GM21529 (cell line): ENCODE data around the gene IMPDH1.

Experiments used
- ATAC-seq: cut with Tn5 transposase; IDR thresholded peaks from one replicate; pipeline ENCODE4 v1.9.1; 2021; ENCODE audit not compliant: unreplicated experiment

The IMPDH1 gene

GRCh38 chr7:128388145-128388485 lies 21.7 kb downstream of the IMPDH1 start:
- no peak for ATAC-seq

DNA sequence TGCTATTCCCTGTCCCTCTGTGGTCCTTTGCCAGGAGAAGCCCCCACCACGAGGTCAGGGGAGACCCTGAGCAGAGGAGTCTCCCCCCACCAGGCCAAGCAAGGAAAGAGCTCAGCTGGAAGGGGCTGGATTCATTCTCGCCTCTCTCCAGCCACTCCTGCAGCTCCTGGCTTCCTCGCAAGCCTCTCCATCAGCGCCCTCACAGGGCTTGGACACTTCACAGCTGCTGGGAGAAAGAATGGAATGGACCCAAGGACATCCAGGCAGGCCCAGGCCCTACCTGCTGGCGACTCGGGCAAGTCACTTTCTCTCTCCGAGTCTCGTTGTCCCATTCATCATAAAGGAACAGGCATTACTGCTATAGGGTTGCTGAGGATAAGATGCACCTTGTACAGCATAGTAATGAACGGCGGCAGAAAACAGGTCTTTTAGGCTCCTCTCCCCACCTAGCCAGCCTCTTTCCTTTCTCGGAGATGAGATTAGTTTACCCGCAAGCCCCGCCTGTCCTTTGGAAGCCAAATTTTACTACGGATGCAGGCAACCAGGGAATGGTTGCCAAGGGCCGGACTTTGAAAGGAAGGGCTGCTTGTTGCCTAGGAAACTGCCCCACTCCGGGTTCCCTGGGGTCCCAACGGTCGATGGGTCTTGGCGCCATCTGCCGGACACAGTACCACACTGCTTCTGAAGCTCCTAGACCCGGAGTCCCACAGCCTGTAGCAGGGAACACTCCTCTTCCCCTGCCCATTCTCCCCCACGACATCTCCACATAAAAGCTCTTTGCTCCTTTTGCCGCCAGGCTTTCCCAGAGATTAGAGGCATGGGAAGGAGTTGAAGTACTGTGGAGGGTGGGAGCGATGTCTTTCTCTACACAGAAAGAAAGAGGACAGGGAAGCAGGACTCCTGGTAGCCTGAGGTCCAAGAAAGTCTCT lies 22.3 kb downstream of the IMPDH1 start:
- peak; percentile 75 for ATAC-seq

- no peak for ATAC-seq
Measured at GRCh38 chr7:128385988-128386925, 23.5 kb downstream of the IMPDH1 start.

GRCh38 chr7:128384726-128385125 lies 25.1 kb downstream of the IMPDH1 start:
- no peak for ATAC-seq

GRCh38 chr7:128383776-128384175 lies 26.0 kb downstream of the IMPDH1 start:
- no peak for ATAC-seq

DNA sequence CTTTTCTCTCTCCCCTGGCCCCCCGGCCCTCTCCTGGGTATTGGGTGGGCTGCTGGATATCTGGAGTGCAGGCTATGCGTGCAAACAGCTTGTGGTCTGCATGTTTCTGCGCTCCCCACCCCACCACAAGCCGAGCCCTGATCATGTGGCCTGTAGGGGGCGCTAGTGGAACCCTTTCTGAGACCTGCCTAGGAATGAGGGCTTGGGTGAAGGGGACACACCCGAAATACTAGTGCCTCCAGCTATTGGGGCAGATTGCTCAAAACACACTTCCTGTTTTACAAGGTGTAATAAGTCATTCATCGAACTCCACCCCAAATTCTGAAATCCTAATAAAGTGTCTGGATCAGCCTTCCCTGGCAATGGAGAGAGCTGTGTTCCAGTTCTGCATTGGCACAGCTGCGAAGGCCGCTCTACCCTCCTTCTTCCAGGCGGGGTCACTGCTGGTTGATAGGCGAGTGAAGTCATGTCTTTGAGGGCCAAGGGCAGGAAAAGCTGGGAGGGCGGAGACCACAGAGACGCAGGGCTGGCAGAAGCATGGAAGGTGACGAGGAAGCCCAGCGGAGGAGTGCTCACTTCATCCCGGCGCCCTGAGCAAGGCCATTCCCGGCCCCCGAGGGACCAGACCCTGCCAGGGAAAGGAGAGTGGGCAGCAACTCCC lies 28.5 kb downstream of the IMPDH1 start:
- no peak for ATAC-seq

GRCh38 chr7:128380483-128381106 lies 29.2 kb downstream of the IMPDH1 start:
- ATAC-seq, result no peak

DNA sequence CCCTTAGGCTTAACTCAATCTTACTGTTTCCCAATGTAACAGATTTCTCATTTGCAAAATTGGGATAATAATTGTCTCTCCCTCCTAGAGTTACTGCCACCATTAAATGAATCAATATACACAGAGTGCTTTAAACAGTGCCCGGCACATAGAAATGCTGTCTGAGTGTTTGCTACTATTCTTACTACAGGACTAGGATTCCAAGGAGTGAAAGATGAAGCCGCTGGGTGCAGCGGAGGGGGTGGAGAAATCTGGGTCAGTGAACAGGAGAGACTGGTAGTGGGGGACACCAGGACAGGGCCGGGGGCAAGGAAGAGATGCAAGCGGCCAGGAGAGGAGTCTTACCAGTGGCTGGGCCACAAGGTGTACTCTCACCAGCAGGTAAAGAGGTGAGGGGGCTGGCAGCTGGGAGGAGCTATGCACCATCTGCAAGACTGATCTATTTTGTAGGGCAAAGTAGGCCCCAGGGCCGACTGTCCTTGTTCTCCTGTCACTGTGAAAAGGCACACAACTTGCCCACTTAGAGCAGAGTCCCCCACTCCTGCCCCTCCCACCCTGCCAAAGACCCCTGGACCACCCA lies 29.8 kb downstream of the IMPDH1 start:
- ATAC-seq, result no peak

GRCh38 chr7:128378637-128379036 lies 31.1 kb downstream of the IMPDH1 start:
- no peak for ATAC-seq

GRCh38 chr7:128376077-128376476 lies 33.7 kb downstream of the IMPDH1 start:
- no peak for ATAC-seq

GRCh38 chr7:128374041-128374440 lies 35.7 kb downstream of the IMPDH1 start:
- ATAC-seq, result no peak

DNA sequence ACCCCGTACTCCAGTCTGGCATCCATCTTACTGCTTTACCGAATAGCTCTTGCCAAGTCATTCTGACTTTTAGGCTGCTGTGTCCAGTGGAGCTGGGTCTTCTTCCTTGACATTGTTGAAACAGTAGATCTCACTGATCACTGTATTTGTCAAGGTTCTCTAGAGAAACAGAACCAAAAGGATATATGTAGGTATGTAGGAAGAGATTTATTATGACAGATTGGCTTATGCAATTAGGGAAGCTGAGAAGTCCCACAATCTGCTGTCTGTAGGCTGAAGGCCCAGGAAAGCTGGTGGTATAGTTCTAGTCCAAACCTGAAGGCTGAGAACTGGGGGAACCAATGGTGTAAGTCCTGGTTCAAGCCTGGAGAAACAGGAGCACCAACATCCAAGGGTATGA lies 36.2 kb downstream of the IMPDH1 start:
- no peak for ATAC-seq

GRCh38 chr7:128370491-128370890 lies 39.3 kb downstream of the IMPDH1 start:
- no peak for ATAC-seq

- no peak for ATAC-seq
Measured at GRCh38 chr7:128366986-128367385, 42.8 kb downstream of the IMPDH1 start.

DNA sequence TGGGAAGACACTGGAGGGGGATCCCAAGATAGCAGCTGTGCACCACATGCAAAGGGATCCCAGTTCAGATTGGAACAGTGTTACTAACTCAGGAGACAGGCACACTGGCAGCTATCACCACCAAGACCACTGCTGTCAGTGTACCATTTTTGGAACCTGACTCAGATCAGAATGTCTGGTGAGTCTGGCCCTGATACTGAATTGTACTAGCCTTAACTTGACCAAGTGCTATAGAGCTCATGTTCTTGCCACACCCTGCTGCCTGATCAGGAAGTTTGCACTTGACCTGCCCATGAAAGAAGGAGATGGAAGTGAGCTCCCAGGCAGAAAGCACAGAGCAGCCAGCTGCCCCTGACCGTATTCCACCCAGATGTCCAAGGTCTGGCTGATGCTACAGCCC lies 43.5 kb downstream of the IMPDH1 start:
- ATAC-seq, result no peak

DNA sequence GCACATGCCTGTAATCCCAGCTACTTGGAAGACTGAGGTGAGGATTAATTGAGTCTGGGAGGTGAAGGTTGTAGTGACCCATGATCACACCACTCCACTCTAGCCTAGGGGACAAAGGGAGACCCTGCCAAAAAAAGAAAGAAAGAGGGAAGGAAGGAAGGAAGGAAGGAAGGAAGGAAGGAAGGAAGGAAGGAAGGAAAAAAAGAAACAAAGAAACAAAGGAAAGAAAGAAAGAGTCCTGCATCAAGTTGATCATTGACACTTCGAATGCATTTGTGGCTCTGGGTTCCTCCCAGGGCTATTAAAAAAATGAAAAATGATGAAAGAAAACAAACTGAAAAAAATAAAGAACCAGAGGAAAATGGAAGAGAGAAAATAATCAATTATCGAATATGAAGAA lies 44.4 kb downstream of the IMPDH1 start:
- ATAC-seq, result no peak

- no peak for ATAC-seq
Measured at GRCh38 chr7:128364166-128364870, 45.5 kb downstream of the IMPDH1 start.

DNA sequence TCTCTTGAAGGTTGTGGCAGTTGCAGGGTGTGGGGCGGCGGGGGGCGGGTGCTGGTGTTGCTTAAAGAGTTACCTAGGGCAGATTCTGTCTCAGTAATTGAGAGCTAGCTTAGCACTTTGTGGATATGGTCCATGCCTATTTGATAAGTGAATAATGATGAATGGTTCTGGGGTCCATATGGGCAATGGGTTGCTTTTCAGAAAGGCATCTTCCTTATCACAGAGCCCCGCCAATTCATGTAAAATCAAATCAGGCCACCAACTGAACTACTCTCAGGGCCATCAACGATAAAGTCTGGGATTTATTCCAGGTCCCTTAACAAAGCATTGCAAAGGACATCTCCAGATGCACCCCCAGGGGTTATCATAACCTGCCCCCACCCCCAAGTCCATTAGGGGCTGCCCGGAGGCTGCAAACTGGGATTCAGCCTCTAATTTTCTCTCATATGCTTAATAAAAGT lies 46.5 kb downstream of the IMPDH1 start:
- no peak for ATAC-seq

- no peak for ATAC-seq
Measured at GRCh38 chr7:128362670-128363069, 47.1 kb downstream of the IMPDH1 start.
